IPS-18c (cell line): ENCODE data around the gene OPCML.

Experiments
- H3K4me3 ChIP-seq: 2 replicates; pipeline ENCODE4 v1.7.0; 2013; ENCODE audit warnings: low read depth, mild to moderate bottlenecking, low read length, moderate library complexity; ENCODE audit not compliant: insufficient read depth
- H3K9me3 ChIP-seq: one replicate; pipeline ENCODE4 v1.6.1; 2013; ENCODE audit warnings: mild to moderate bottlenecking, low read length, moderate library complexity; ENCODE audit not compliant: control insufficient read depth, insufficient read depth

The OPCML gene

GRCh38 chr11:133479209-133479608 is 53.1 kb downstream of the OPCML start:
- Histone ChIP-seq H3K4me3 (no peak overlapping the region), H3K9me3 (no peaks in the 10 kb centered on the region)

- Histone ChIP-seq H3K4me3 (no peak overlapping the region), H3K9me3 (no peaks in the 10 kb centered on the region)
Measured at GRCh38 chr11:133477251-133477625, 55.1 kb downstream of the OPCML start.

- Histone ChIP-seq H3K9me3 (no peaks in the 10 kb centered on the region), H3K4me3 (no peak overlapping the region)
Measured at GRCh38 chr11:133476570-133477250, 55.6 kb downstream of the OPCML start.

- no peak overlapping the region for H3K4me3 ChIP-seq
- H3K9me3 ChIP-seq: no peaks in the 10 kb centered on the region
Measured at GRCh38 chr11:133474461-133474860, 57.8 kb downstream of the OPCML start.

- no peak overlapping the region for H3K4me3 ChIP-seq
- H3K9me3 ChIP-seq: no peaks in the 10 kb centered on the region
Measured at GRCh38 chr11:133467686-133468085, 64.6 kb downstream of the OPCML start.

- no peaks in the 10 kb centered on the region for H3K9me3 ChIP-seq
- no peak overlapping the region for H3K4me3 ChIP-seq
Measured at GRCh38 chr11:133443206-133443747, 89.0 kb downstream of the OPCML start.

GRCh38 chr11:133441964-133442660 is 90.2 kb downstream of the OPCML start:
- no peaks in the 10 kb centered on the region for H3K9me3 ChIP-seq
- no peak overlapping the region for H3K4me3 ChIP-seq

- H3K4me3 ChIP-seq: no peak overlapping the region
- H3K9me3 ChIP-seq: no peaks in the 10 kb centered on the region
Measured at GRCh38 chr11:133425992-133426391, 106.3 kb downstream of the OPCML start.

GRCh38 chr11:133425245-133425644 is 107.1 kb downstream of the OPCML start:
- no peaks in the 10 kb centered on the region for H3K9me3 ChIP-seq
- no peak overlapping the region for H3K4me3 ChIP-seq

- H3K9me3 ChIP-seq: no peaks in the 10 kb centered on the region
- no peak overlapping the region for H3K4me3 ChIP-seq
Measured at GRCh38 chr11:133418218-133418617, 114.1 kb downstream of the OPCML start.

- H3K4me3 ChIP-seq: no peak overlapping the region
- H3K9me3 ChIP-seq: no peaks in the 10 kb centered on the region
Measured at GRCh38 chr11:133414506-133414905, 117.8 kb downstream of the OPCML start.

GRCh38 chr11:133413703-133414102 is 118.6 kb downstream of the OPCML start:
- Histone ChIP-seq H3K9me3 (no peaks in the 10 kb centered on the region), H3K4me3 (no peak overlapping the region)

- Histone ChIP-seq H3K9me3 (no peaks in the 10 kb centered on the region), H3K4me3 (no peak overlapping the region)
Measured at GRCh38 chr11:133409799-133410198, 122.5 kb downstream of the OPCML start.

- no peak overlapping the region for H3K4me3 ChIP-seq
- H3K9me3 ChIP-seq: no peaks in the 10 kb centered on the region
Measured at GRCh38 chr11:133408936-133409335, 123.4 kb downstream of the OPCML start.

GRCh38 chr11:133408402-133408801 is 123.9 kb downstream of the OPCML start:
- no peak overlapping the region for H3K4me3 ChIP-seq
- H3K9me3 ChIP-seq: no peaks in the 10 kb centered on the region

GRCh38 chr11:133406489-133406888 is 125.8 kb downstream of the OPCML start:
- H3K4me3 ChIP-seq: no peak overlapping the region

GRCh38 chr11:133403900-133404299 is 128.4 kb downstream of the OPCML start:
- no peak overlapping the region for H3K4me3 ChIP-seq
- no peaks in the 10 kb centered on the region for H3K9me3 ChIP-seq

More at GRCh38 chr11:133406489-133406888, 125.8 kb downstream of the OPCML start:
- no peaks in the 10 kb centered on the region for H3K9me3 ChIP-seq

- H3K4me3 ChIP-seq: no peak overlapping the region
- no peaks in the 10 kb centered on the region for H3K9me3 ChIP-seq
Measured at GRCh38 chr11:133402551-133402950, 129.8 kb downstream of the OPCML start.
